Naive thymus-derived CD4-positive, alpha-beta T cell (primary cell): ENCODE measurements around the gene PDCD11. TPM values are rescaled to one million over a fixed set of nuclear protein-coding genes. Genes with fewer than 3 reads are reported as not detected.
A peak's percentile ranks its signal among the peaks of the same experiment; 100 is the strongest.

ENCODE experiments used
- ATAC-seq: fragments of 150-1000 bp; cut with Tn5 transposase; 2 replicates; pipeline ENCODE4 v1.10.0; 2021; ENCODE audit warnings: mild to moderate bottlenecking, moderate library complexity
- CTCF ChIA-PET: fragments of 350-600 bp; sonication (Branson Sonifier 250); formaldehyde crosslinking; loops from one replicate; lab custom pipeline; 2021; ENCODE audit warnings: antibody characterized with exemption; lab: Charles Lee
- POLR2A ChIA-PET: fragments of 350-600 bp; sonication (Branson Sonifier 250); formaldehyde crosslinking; loops from one replicate; lab custom pipeline; 2021; ENCODE audit warnings: antibody characterized with exemption, inconsistent platforms; lab: Charles Lee
- DNase-seq, 9 donors: peaks; one replicate each; pipeline versions ENCODE4 v3.0.0 to v3.0.0-alpha.2; 2020 to 2022; ENCODE audit warnings: mixed read lengths in 1 of 9
- H3K27ac ChIP-seq: one replicate; pipeline ENCODE4 v1.7.0; 2013; ENCODE audit warnings: mild to moderate bottlenecking, low read depth, low read length, moderate library complexity
- H3K27me3 ChIP-seq, 2 donors: one replicate each; pipeline ENCODE4 v1.7.0; 2013; ENCODE audit warnings: low read length in 2 of 2, mild to moderate bottlenecking in 2 of 2, moderate library complexity in 2 of 2; ENCODE audit not compliant: control insufficient read depth in 2 of 2, insufficient read depth in 2 of 2
- H3K36me3 ChIP-seq, 3 experiments: 1 replicate in 2 of 3; 2 replicates in 1 of 3; pipeline ENCODE4 v1.7.0; 2013; ENCODE audit warnings: low read length in 3 of 3, mild to moderate bottlenecking in 3 of 3, moderate library complexity in 1 of 3; ENCODE audit not compliant: insufficient read depth in 3 of 3, control insufficient read depth in 2 of 3
- H3K4me1 ChIP-seq, 2 donors: one replicate each; pipeline ENCODE4 v1.7.0; 2013; ENCODE audit warnings: low read length in 2 of 2, mild to moderate bottlenecking in 2 of 2, moderate library complexity in 1 of 2; ENCODE audit not compliant: control insufficient read depth in 2 of 2, insufficient read depth in 2 of 2
- H3K4me3 ChIP-seq: 2 replicates; pipeline ENCODE4 v1.7.0; 2013; ENCODE audit warnings: mild to moderate bottlenecking, low read length
- H3K9me3 ChIP-seq, 3 experiments: 1 replicate in 2 of 3; 2 replicates in 1 of 3; pipeline ENCODE4 v1.7.0; 2013; ENCODE audit warnings: low read length in 3 of 3; ENCODE audit not compliant: control insufficient read depth in 2 of 3
- H3K27ac Mint-ChIP-seq, 9 donors: one replicate each; pipeline ENCODE4 v1.8.0; 2020 to 2022; ENCODE audit warnings: mixed read lengths in 9 of 9, mild to moderate bottlenecking in 8 of 9, moderate library complexity in 5 of 9, inconsistent platforms in 2 of 9
- H3K27me3 Mint-ChIP-seq, 5 donors: one replicate each; pipeline ENCODE4 v1.8.0; 2021 to 2022; ENCODE audit warnings: mixed read lengths in 5 of 5, mild to moderate bottlenecking in 1 of 5
- H3K36me3 Mint-ChIP-seq, 5 donors: one replicate each; pipeline ENCODE4 v1.8.0; 2020 to 2022; ENCODE audit warnings: mixed read lengths in 5 of 5, mild to moderate bottlenecking in 3 of 5, inconsistent platforms in 1 of 5
- H3K4me1 Mint-ChIP-seq, 7 donors: one replicate each; pipeline ENCODE4 v1.8.0; 2020 to 2022; ENCODE audit warnings: mixed read lengths in 7 of 7, mild to moderate bottlenecking in 3 of 7, inconsistent platforms in 1 of 7
- H3K4me3 Mint-ChIP-seq, 10 donors: one replicate each; pipeline ENCODE4 v1.8.0; 2020 to 2022; ENCODE audit warnings: mild to moderate bottlenecking in 10 of 10, mixed read lengths in 10 of 10, moderate library complexity in 6 of 10, inconsistent platforms in 2 of 10
- H3K9me3 Mint-ChIP-seq, 11 donors: one replicate each; pipeline ENCODE4 v1.8.0; 2020 to 2022; ENCODE audit warnings: mixed read lengths in 11 of 11, mild to moderate bottlenecking in 4 of 11, inconsistent platforms in 1 of 11, moderate library complexity in 1 of 11
- intact Hi-C, 2 donors: fragments of 100-400 bp; cut with micrococcal nuclease; formaldehyde crosslinking; loops; one replicate each; pipeline ENCODE4 v1.15.1; 2023
- polyA plus RNA-seq, 2 donors: library from polyadenylated mRNA; unstranded; fragments of 300-500 nt; fragmentation: Illumina TruSeq; gene quantifications; one replicate each; pipeline ENCODE4 v1.2.3, GENCODE V29; 2021
- total RNA-seq, 6 experiments: library from RNA in 5 of 6; stranded (reverse) in 5 of 6; gene quantifications; 1 replicate in 5 of 6; 2 replicates in 1 of 6; pipeline ENCODE4 v1.2.3 and lab custom pipeline; 2021 to 2026

Gene PDCD11
- total and polyA plus RNA-seq, 7 experiments from 2014 or later: 7.5 to 56.3 (median 31.9) TPM

DNA sequence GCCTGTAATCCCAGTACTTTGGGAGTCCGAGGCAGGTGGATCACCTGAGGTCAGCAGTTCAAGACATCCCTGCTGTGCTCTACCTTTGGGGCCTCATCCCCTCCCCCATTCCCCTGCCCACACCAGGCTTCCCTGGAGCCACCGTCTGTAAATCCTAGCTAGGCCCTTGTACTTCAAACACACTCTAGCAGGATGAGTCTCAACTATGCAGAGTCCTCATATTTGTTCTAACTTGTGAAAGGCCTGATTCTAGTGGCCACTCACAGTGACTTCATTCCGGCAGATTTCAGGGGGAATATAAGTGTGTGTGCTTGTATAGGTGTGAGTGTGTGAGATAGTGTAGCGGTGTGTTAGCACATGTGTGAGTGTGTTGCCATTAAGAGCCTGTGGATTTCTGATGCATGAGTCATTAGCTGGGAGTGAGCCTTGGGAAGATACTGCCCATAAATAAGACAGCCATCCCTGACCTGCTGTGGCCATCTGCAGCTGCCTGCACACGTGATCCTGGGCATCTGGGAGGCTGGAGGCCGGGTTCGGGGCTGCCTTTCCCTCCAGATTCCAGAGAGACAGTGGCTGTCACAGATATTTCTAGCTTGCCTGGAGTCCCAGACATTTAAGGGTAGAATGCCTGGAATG lies 95.4 kb downstream of the PDCD11 start:
- H3K4me1 ChIP-seq: peaks cover 0 to 12% of the 10 kb centered on the region in 2 donors
- CTCF ChIA-PET: interaction anchor here (0.6 to 1.9 kb wide), 2 partner anchors 76 to 575 kb away, joined by 3 to 9 read pairs; no protein-coding TSS in a partner anchor
- no peak for ATAC-seq
- intact Hi-C loops: loop anchor here in 1 of 2 donors (5.0 kb wide), 1 partner anchor 575 kb away; the partner anchor contains the start of gene CNNM2
- Mint-ChIP-seq H3K9me3 (no peaks in the 10 kb centered on the region), H3K27me3 (peaks cover 25 to 46% (median 35%) of the 10 kb centered on the region in 5 donors), H3K4me1 (peaks cover 0 to 18% (median 15%) of the 10 kb centered on the region in 7 donors), H3K36me3 (no peaks in the 10 kb centered on the region), H3K4me3 (peak overlapping the region in 6 of 10 donors; percentile 18 to 86 (median 81)), H3K27ac (no peak overlapping the region)
- no peak overlapping the region for H3K27ac ChIP-seq
- H3K9me3 ChIP-seq: no peaks in the 10 kb centered on the region
- no peak overlapping the region for H3K4me3 ChIP-seq
- POLR2A ChIA-PET: no interaction called here
- DNase-seq: no peak
- no peaks in the 10 kb centered on the region for H3K27me3 ChIP-seq
- no peaks in the 10 kb centered on the region for H3K36me3 ChIP-seq

DNA sequence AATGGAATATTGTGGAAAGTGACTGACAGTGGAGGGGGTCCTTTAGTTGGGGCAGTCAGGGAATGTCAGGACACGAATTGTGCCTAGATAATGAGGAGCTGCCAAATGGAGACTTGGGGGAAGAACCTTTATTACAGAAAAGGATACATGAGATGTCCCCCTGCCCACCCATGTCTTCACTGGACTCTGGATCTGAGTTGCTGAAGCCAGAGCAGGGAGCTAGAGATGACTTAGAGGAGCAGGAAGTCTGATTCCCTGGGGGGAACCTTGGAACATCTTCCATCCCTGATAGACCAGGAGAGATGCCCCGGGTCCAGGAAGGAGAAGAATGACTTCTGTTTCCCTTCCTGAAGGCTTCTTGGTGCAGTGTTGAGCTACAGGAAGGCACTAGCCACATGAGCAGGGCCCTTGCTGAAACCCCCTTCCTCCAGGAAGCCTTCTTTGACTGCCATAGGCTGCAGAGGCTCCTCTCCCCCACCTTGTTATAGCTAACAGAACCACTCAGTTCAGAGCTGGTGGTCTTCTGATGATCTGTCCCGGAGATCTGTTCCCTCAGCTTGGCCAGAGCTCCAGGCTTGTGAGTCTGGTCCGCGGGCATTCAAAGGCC lies 96.3 kb downstream of the PDCD11 start:
- H3K27ac ChIP-seq: no peak overlapping the region
- H3K27ac Mint-ChIP-seq: no peak overlapping the region
- intact Hi-C loops: loop anchor here in 1 of 2 donors (1.0 to 5.0 kb wide), 2 partner anchors 92 to 575 kb away; partner anchors contain the start of gene CNNM2
- no peaks in the 10 kb centered on the region for H3K9me3 ChIP-seq
- CTCF ChIA-PET: interaction anchor here (0.6 kb wide), 1 partner anchor 574 kb away, joined by 3 read pairs; no protein-coding TSS in a partner anchor
- POLR2A ChIA-PET: no interaction called here
- ATAC-seq (no peak), DNase-seq (no peak)
- H3K27me3 ChIP-seq: no peaks in the 10 kb centered on the region
- no peaks in the 10 kb centered on the region for H3K36me3 ChIP-seq
- peaks cover 0 to 12% of the 10 kb centered on the region in 2 donors for H3K4me1 ChIP-seq
- peaks cover 33 to 54% (median 45%) of the 10 kb centered on the region in 5 donors for H3K27me3 Mint-ChIP-seq
- H3K9me3 Mint-ChIP-seq: no peaks in the 10 kb centered on the region
- no peaks in the 10 kb centered on the region for H3K36me3 Mint-ChIP-seq
- H3K4me3 ChIP-seq: peak overlapping the region; percentile 42
- peak overlapping the region; percentile 75 to 87 (median 82) for H3K4me3 Mint-ChIP-seq
- peaks cover 0 to 18% (median 15%) of the 10 kb centered on the region in 7 donors for H3K4me1 Mint-ChIP-seq

DNA sequence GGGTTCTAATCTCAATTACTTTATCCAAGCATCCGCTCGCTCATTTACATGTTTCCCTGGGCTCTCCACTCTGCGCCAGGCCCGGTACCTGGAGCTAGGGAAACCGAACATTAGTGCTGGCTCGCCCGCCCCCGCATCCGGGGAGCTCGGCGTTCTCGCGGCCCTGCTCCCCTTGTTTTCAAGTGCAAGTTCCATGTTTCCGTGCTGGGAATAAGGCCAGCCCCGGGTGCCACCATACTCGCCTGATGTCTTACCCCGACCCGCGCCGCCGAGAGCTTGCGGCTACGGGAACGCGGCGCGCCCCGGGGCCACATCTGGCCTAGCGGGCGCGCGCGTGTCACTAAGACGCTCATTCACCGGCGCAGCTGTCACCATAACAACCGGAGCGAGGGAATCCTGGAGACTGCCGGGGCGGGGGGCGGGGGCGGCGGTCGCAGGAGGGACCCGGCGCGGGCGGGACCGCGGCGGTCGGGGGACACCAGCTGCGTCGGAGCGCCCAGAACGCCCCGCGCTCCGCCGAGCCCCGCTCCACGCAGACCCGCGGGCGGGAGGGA lies 97.0 kb downstream of the PDCD11 start, which contains the start of gene NEURL1:
Gene NEURL1, plus strand, starts transcription at position 344 of the 554 bp plus-strand sequence. CDS start 683 bp downstream, outside the sequence.
- DNase-seq (peak in 1 of 9 donors; percentile 47), ATAC-seq (peak; percentile 40)
- Mint-ChIP-seq H3K27ac (no peak within 1 kb of the TSS), H3K9me3 (no peaks in the 10 kb centered on the region), H3K36me3 (no peaks in the 10 kb centered on the region), H3K27me3 (peaks cover 35 to 55% (median 47%) of the 10 kb centered on the region in 5 donors), H3K4me3 (peak within 1 kb of the TSS; percentile 75 to 87 (median 82)), H3K4me1 (peaks cover 0 to 18% (median 15%) of the 10 kb centered on the region in 7 donors)
- Histone ChIP-seq H3K27me3 (no peaks in the 10 kb centered on the region), H3K4me3 (peak within 1 kb of the TSS; percentile 42), H3K4me1 (peaks cover 0 to 12% of the 10 kb centered on the region in 2 donors), H3K27ac (no peak within 1 kb of the TSS), H3K9me3 (no peaks in the 10 kb centered on the region), H3K36me3 (no peaks in the 10 kb centered on the region)
- ChIA-PET POLR2A (no interaction called here), CTCF (interaction anchor here (1.5 kb wide), 1 partner anchor 77 kb away, joined by 4 read pairs; no protein-coding TSS in a partner anchor)
- intact Hi-C loops: loop anchor here in 1 of 2 donors (1.0 to 5.0 kb wide), 2 partner anchors 91 to 576 kb away; partner anchors contain the start of gene CNNM2

DNA sequence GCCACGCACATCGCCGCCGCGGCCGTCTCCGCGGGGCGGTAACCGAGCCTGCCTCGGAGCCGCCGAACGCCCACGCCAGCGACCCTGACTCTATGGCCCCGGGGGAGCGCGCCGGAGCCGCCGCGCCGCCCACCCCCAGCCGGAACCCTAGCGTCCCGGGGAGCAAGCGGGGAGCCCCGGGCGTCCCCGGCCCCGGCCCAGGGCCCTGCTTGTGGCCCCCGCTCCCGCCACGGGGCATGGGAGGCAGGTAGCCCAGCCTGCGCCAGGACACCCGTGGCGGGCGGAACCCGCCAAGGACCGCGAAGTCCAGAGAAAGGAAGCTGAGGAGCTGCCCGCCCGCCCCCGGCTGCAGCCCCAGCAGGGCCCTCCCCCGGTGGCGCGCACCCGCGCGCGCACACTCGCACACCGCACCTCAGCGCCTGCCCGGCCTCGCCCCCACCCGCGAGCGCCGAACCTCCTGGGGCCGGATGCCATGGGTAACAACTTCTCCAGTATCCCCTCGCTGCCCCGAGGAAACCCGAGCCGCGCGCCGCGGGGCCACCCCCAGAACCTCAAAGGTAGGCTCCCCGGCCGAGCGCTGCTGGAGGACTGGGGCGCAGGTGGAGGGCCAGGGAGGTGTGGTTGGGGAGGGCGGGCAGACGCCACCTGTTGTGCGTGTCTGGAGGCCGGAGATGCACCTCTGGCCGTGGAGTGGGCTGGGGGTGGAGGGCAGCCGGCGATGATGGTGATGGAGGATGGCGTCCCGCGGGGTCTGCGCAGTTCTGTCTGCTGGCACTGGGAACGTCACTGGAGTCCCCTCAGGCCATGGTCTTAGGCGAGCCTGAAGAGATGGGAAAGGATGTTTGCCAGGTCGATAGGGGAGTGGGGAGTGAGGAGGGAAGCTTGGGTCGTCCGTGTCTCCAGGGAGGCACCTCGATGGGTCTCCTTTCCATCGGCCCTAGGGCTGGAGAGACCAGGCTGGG lies 97.8 kb downstream of the PDCD11 start:
- no peaks in the 10 kb centered on the region for H3K36me3 ChIP-seq
- Mint-ChIP-seq H3K27ac (no peak overlapping the region), H3K4me1 (peaks cover 0 to 18% (median 15%) of the 10 kb centered on the region in 7 donors), H3K9me3 (no peaks in the 10 kb centered on the region), H3K27me3 (peaks cover 41 to 62% (median 47%) of the 10 kb centered on the region in 5 donors), H3K36me3 (no peaks in the 10 kb centered on the region), H3K4me3 (peak overlapping the region; percentile 37 to 82 (median 72))
- intact Hi-C loops: loop anchor here in 1 of 2 donors (1.0 to 5.0 kb wide), 2 partner anchors 90 to 577 kb away; partner anchors contain the start of gene CNNM2
- no peaks in the 10 kb centered on the region for H3K27me3 ChIP-seq
- POLR2A ChIA-PET: interaction anchor here (0.6 to 0.7 kb wide), 2 partner anchors 78 to 843 kb away, joined by 3 read pairs; no protein-coding TSS in a partner anchor
- DNase-seq (peak in 2 of 9 donors; percentile 24 to 53), ATAC-seq (peak; percentile 44)
- CTCF ChIA-PET: interaction anchor here (0.6 to 1.5 kb wide), 2 partner anchors 54 to 78 kb away, joined by 4 to 5 read pairs; no protein-coding TSS in a partner anchor
- H3K9me3 ChIP-seq: no peaks in the 10 kb centered on the region
- no peak overlapping the region for H3K27ac ChIP-seq
- peak overlapping the region; percentile 30 for H3K4me3 ChIP-seq
- peaks cover 0 to 12% of the 10 kb centered on the region in 2 donors for H3K4me1 ChIP-seq

DNA sequence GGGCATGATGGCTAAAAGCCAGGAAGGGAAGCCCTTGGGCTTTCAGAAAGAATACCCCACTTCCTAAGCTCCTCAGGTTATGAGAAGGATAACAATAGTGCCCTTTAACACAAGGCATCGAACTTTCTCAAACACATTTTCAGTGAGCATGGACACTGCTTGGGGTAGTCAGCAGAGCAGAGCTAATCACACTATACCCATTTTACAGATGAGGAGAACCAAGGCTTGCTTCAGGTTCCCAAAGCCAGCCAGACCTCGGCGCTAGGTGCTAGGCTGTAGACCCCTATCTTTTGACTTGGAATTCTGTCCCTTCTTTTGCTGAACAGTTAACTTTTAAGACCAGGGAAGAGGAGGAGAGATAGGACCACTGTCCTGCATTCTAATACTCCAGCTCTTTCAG lies 98.9 kb downstream of the PDCD11 start:
- Mint-ChIP-seq H3K4me3 (peak overlapping the region in 7 of 10 donors; percentile 31 to 82 (median 51)), H3K27me3 (peaks cover 49 to 74% (median 56%) of the 10 kb centered on the region in 5 donors), H3K9me3 (no peaks in the 10 kb centered on the region), H3K4me1 (peaks cover 0 to 18% (median 12%) of the 10 kb centered on the region in 7 donors), H3K27ac (no peak overlapping the region), H3K36me3 (no peaks in the 10 kb centered on the region)
- ATAC-seq (no peak), DNase-seq (no peak)
- ChIA-PET CTCF (no interaction called here), POLR2A (interaction anchor here (0.7 kb wide), 1 partner anchor 844 kb away, joined by 3 read pairs; no protein-coding TSS in a partner anchor)
- intact Hi-C loops: no loop called here
- Histone ChIP-seq H3K9me3 (no peaks in the 10 kb centered on the region), H3K4me3 (no peak overlapping the region), H3K4me1 (peaks cover 0 to 12% of the 10 kb centered on the region in 2 donors), H3K36me3 (no peaks in the 10 kb centered on the region), H3K27me3 (no peaks in the 10 kb centered on the region), H3K27ac (no peak overlapping the region)
